ENCODE measurements around the gene ZSWIM3. TPM values are rescaled to one million over a fixed set of nuclear protein-coding genes. Genes with fewer than 3 reads are reported as not detected.

The ZSWIM3 gene
- total and polyA plus RNA-seq, 3 donors from 2014 or later, result 8.0 to 12.8 (median 9.3) TPM

DNA sequence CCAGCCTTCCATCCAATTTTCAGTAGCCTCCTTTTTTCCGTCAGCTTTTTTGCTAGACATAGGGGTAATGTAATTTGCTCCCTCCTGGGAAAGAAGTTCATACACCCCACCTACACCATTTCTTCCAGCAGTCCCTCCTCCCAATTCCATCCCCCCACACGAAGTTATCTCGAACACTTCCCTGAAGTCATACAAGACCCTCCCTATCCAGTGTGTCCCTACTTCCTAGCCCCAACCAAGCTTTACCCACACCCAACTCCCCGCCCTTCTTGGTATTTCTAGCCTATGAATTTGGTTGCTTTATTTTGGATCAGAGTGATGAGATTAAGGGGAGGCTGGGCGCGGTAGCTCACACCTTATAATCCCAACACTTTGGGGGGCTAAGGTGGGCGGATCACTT lies 43.9 kb upstream of the ZSWIM3 start:
- 58 to 60% methylated on average over 7 of the region's 7 CpGs for WGBS, 2 donors
- no peak for TF ChIP-seq POLR2A (IDR thresholded peaks at IDR 0.05)
- Histone ChIP-seq H3K27me3 (no peaks in the 10 kb centered on the region), H3K9me3 (no peaks in the 10 kb centered on the region), H3K27ac (no peak overlapping the region), H3K4me1 (peaks cover 17% of the 10 kb centered on the region), H3K36me3 (ENCODE audit: low read depth, missing control alignments) (no peaks in the 10 kb centered on the region), H3K4me3 (no peak overlapping the region)
- intact Hi-C loops (cut with DNase I; ENCODE audit: low total_unique reads), result loop anchor here (10.0 kb wide), 1 partner anchor 151 kb away; no protein-coding TSS in a partner anchor
- no peak for DNase-seq

DNA sequence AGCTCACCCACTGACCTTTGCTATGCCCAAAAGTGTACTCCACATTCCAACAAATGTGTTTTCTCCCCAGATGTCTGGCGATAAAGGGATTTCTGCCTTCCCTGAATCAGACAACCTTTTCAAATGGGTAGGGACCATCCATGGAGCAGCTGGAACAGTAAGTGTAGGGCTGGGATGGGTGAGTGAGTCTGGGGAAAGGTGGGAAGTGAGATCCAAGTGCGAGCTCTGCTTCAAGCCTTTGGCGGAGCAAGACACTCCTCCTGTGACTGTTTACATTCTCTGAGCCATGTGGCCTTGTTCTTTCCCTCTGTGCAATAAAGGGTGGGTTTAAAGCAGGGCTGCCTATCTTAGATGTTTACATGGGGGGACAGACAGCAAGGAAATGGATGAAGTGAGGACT lies 43.1 kb upstream of the ZSWIM3 start:
- Histone ChIP-seq H3K27me3 (no peaks in the 10 kb centered on the region), H3K4me3 (no peak overlapping the region), H3K36me3 (ENCODE audit: low read depth, missing control alignments) (no peaks in the 10 kb centered on the region), H3K27ac (no peak overlapping the region), H3K9me3 (no peaks in the 10 kb centered on the region), H3K4me1 (peaks cover 19% of the 10 kb centered on the region)
- no peak for DNase-seq
- WGBS, 2 donors, result 76 to 86% methylated on average over 3 of the region's 3 CpGs
- TF ChIP-seq, protein P1, sequence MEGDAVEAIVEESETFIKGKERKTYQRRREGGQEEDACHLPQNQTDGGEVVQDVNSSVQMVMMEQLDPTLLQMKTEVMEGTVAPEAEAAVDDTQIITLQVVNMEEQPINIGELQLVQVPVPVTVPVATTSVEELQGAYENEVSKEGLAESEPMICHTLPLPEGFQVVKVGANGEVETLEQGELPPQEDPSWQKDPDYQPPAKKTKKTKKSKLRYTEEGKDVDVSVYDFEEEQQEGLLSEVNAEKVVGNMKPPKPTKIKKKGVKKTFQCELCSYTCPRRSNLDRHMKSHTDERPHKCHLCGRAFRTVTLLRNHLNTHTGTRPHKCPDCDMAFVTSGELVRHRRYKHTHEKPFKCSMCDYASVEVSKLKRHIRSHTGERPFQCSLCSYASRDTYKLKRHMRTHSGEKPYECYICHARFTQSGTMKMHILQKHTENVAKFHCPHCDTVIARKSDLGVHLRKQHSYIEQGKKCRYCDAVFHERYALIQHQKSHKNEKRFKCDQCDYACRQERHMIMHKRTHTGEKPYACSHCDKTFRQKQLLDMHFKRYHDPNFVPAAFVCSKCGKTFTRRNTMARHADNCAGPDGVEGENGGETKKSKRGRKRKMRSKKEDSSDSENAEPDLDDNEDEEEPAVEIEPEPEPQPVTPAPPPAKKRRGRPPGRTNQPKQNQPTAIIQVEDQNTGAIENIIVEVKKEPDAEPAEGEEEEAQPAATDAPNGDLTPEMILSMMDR (IDR thresholded peaks at IDR 0.05), result no peak
- intact Hi-C loops (cut with DNase I; ENCODE audit: low total_unique reads), result loop anchor here (10.0 kb wide), 1 partner anchor 150 kb away; no protein-coding TSS in a partner anchor

DNA sequence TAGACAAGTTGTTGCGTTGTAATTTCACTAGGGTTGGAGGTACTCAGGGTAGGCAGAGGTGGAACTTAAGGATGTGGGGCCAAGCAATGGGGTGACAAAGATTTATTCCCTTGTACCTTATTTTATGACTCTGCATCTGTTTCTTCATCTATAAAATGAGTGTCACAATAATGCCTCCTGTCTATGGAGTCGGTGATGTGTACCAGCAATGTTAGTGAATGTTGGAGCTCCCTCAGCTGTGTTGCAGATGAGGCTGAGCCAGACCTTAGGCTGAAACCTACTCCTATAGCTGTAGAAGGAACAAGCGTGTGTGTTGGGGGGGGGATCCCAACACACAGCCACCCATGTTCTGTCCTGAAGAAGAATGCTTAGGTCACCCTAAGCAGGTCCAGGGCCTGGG lies 40.5 kb upstream of the ZSWIM3 start:
- H3K27ac ChIP-seq, result no peak overlapping the region
- intact Hi-C loops (cut with DNase I; ENCODE audit: low total_unique reads), result loop anchor here (10.0 kb wide), 1 partner anchor 148 kb away; no protein-coding TSS in a partner anchor
- no peaks in the 10 kb centered on the region for H3K27me3 ChIP-seq
- no peak for TF ChIP-seq POLR2A (IDR thresholded peaks at IDR 0.05)
- TF ChIP-seq, protein P1 (IDR thresholded peaks at IDR 0.05), result no peak
- DNase-seq, result no peak
- no peaks in the 10 kb centered on the region for H3K36me3 ChIP-seq (ENCODE audit: low read depth, missing control alignments)
- H3K9me3 ChIP-seq, result no peaks in the 10 kb centered on the region
- H3K4me3 ChIP-seq, result no peak overlapping the region
- H3K4me1 ChIP-seq, result peaks cover 19% of the 10 kb centered on the region
- 80 to 92% methylated on average over 3 of the region's 3 CpGs for WGBS, 2 donors

DNA sequence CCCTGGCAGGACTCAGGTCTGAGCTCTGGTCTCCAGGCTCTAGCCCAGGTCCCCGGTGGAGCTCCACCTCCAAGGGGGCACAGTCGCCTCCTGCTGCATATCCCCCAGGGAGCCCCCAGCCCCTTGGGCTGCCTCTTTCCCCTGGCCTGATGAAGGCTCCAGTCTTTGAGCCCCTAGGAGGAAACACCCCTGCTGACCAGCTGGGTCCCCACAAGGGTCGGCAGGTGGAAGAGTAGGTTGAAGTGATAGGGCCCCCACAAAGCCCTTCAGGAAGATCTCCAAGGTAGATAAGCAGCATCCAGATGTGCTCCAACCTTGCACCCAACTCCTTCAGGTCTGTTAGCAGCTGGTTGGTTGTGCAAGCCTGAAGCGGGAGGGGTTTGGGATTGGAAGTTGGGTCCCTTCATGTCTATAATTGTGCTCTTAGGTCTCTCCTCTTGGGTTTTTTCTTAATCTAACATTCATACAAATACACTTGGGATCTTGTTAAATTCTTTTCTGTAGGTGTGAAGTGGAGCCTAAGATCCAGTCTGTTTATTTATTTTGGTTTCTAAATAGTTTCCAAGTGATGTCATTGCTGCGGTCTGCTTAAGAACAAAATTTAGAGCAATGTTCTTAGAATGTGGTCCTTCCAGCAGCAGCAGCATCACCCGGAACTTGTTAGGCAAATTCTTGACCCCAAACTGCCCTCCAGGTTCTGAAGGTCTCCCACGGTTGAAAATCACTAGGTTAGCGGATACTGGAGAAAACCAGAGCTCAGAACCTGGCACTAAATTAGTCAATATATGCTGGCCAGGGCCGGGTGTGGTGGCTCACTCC lies 39.8 kb upstream of the ZSWIM3 start:
- Histone ChIP-seq H3K27me3 (no peaks in the 10 kb centered on the region), H3K27ac (no peak overlapping the region), H3K9me3 (no peaks in the 10 kb centered on the region), H3K36me3 (ENCODE audit: low read depth, missing control alignments) (no peaks in the 10 kb centered on the region), H3K4me1 (peaks cover 19% of the 10 kb centered on the region), H3K4me3 (no peak overlapping the region)
- intact Hi-C loops (cut with DNase I; ENCODE audit: low total_unique reads), result loop anchor here (10.0 kb wide), 1 partner anchor 147 kb away; no protein-coding TSS in a partner anchor
- DNase-seq, result no peak
- no peak for TF ChIP-seq POLR2A (IDR thresholded peaks at IDR 0.05)
- TF ChIP-seq, protein P1 (IDR thresholded peaks at IDR 0.05), result no peak
- WGBS, 2 donors, result 57 to 61% methylated on average over 8 to 9 of the region's 9 CpGs

DNA sequence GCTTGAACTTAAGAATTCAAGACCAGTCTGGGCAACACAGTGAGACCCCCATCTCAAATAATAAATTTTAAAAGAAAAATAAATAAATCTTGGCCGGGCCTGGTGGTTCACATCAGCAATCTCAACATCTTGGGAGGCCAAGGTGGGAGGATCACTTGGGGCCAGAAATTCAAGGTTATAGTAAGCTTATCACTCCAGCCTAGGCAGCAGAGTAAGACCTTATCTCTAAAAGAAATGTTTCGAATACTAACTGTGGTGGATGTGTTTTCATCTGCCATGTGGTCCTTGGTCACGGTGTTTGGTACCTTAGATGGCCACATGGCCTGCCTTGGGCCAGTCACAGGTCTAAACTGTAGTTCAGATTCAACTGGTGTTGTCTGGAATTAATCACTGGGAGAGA lies 39.2 kb upstream of the ZSWIM3 start:
- WGBS, 2 donors, result 70 to 73% methylated on average over 3 of the region's 3 CpGs
- Histone ChIP-seq H3K27ac (no peak overlapping the region), H3K36me3 (ENCODE audit: low read depth, missing control alignments) (no peaks in the 10 kb centered on the region), H3K27me3 (no peaks in the 10 kb centered on the region), H3K4me1 (peaks cover 14% of the 10 kb centered on the region), H3K4me3 (no peak overlapping the region), H3K9me3 (no peaks in the 10 kb centered on the region)
- no peak for TF ChIP-seq POLR2A (IDR thresholded peaks at IDR 0.05)
- TF ChIP-seq, protein P1 (IDR thresholded peaks at IDR 0.05), result no peak
- DNase-seq, result no peak
- intact Hi-C loops (cut with DNase I; ENCODE audit: low total_unique reads), result loop anchor here (10.0 kb wide), 1 partner anchor 147 kb away; no protein-coding TSS in a partner anchor

Measured in testis (tissue), 3 donors.